Measurements from ENCODE around the gene AKT3. TPM values are rescaled to one million over a fixed set of nuclear protein-coding genes. Genes with fewer than 3 reads are reported as not detected.

The AKT3 gene
- total and polyA plus RNA-seq, 2 of the 8 experiments (the other 6 are each of a cell fraction or from before 2014, with no cell fraction given) = 6.0 to 36.4 TPM

- ChIA-PET POLR2A (ENCODE audit: partially characterized antibody) (no interaction called here), CTCF (ENCODE audit: partially characterized antibody) (interaction anchor here (0.6 kb wide), 1 partner anchor 486 kb away, joined by 3 read pairs; no protein-coding TSS in a partner anchor)
- no peak overlapping the region for H2BK12ac ChIP-seq (ENCODE audit: low read depth, low read length)
- H3K4ac ChIP-seq (replicated peaks; ENCODE audit: insufficient read length, low read depth, low read length) = no peak overlapping the region
- no peak overlapping the region for H3K4me2 ChIP-seq (ENCODE audit: insufficient read depth in 1 of 2, low read depth in 2 of 2, low read length in 2 of 2)
- no peaks in the 10 kb centered on the region for H3K79me1 ChIP-seq (ENCODE audit: low read depth, low read length)
- H3K14ac ChIP-seq (ENCODE audit: insufficient read length) = no peak overlapping the region
- no peak overlapping the region for H3K18ac ChIP-seq (ENCODE audit: extremely low read depth, low read length)
- no peaks in the 10 kb centered on the region for H3K36me3 ChIP-seq (ENCODE audit: control insufficient read depth in 2 of 4, insufficient read depth in 4 of 4, low read length in 3 of 4)
- no peak overlapping the region for H3K23ac ChIP-seq (ENCODE audit: insufficient read length)
- no peaks in the 10 kb centered on the region for H3K23me2 ChIP-seq (ENCODE audit: low read depth, low read length)
- 10% methylated on average over 1 of the region's 1 CpG; no CpG with 5 or more reads in 1 of the 2 experiments for WGBS, 2 experiments (ENCODE audit: extremely low coverage in 1 of 2, insufficient coverage in 1 of 2, insufficient read length in 1 of 2, insufficient replicate concordance in 2 of 2, low coverage in 1 of 2, low lambda C conversion rate in 2 of 2, missing lambda C conversion rate in 1 of 2)
- H3K79me2 ChIP-seq (ENCODE audit: control insufficient read depth in 1 of 2, insufficient read depth in 2 of 2, low read length in 2 of 2) = no peaks in the 10 kb centered on the region
- no peak overlapping the region for H2BK5ac ChIP-seq (ENCODE audit: low read depth, low read length)
- H3K27ac ChIP-seq (ENCODE audit: low read depth, low read length) = no peak overlapping the region
- H3K9ac ChIP-seq (replicated peaks in 1 of 4; ENCODE audit: extremely low read depth in 1 of 4, low read depth in 3 of 4, low read length in 3 of 4) = no peak overlapping the region
- H3K4me3 ChIP-seq (ENCODE audit: extremely low read depth in 1 of 4, insufficient read depth in 2 of 4, low read depth in 3 of 4, low read length in 4 of 4) = no peak overlapping the region
- H4K20me1 ChIP-seq (replicated peaks in 1 of 2; ENCODE audit: control insufficient read depth in 1 of 2, insufficient read depth in 2 of 2, low read length in 2 of 2) = no peaks in the 10 kb centered on the region
- H4K8ac ChIP-seq (ENCODE audit: extremely low read depth, insufficient read depth, low read length) = no peak overlapping the region
- no peaks in the 10 kb centered on the region for H3K9me3 ChIP-seq (ENCODE audit: insufficient read depth in 2 of 2, low read depth in 1 of 2, low read length in 1 of 2)
- no peak overlapping the region for H2AFZ ChIP-seq (ENCODE audit: low read length)
- H2AK5ac ChIP-seq (ENCODE audit: low read depth, low read length) = no peak overlapping the region
- H3K4me1 ChIP-seq (replicated peaks in 1 of 4; ENCODE audit: control insufficient read depth in 3 of 4, insufficient read depth in 4 of 4, low read length in 3 of 4) = no peaks in the 10 kb centered on the region
- DNase-seq (ENCODE audit: low read depth in 1 of 2, low spot score in 2 of 2) = no peak
- H2BK20ac ChIP-seq (ENCODE audit: low read length) = no peak overlapping the region
- no peak overlapping the region for H2BK120ac ChIP-seq (replicated peaks; ENCODE audit: low read depth, low read length)
- no peak overlapping the region for H4K5ac ChIP-seq (ENCODE audit: insufficient read length, low read depth, low read length)
- no peak overlapping the region for H2BK15ac ChIP-seq (ENCODE audit: low read length)
- no peak overlapping the region for H3K56ac ChIP-seq (replicated peaks; ENCODE audit: insufficient read length, low read depth, low read length)
- H4K91ac ChIP-seq (replicated peaks; ENCODE audit: insufficient read length, low read length) = no peak overlapping the region
- no peaks in the 10 kb centered on the region for H3K27me3 ChIP-seq (replicated peaks in 1 of 4; ENCODE audit: control insufficient read depth in 3 of 4, extremely low read depth in 1 of 4, insufficient read depth in 3 of 4, low read length in 3 of 4)
- FAIRE-seq = no peak
- TF ChIP-seq SIX5 (IDR thresholded peaks at IDR 0.05; ENCODE audit: low read depth, low read length) = no peak
- TF ChIP-seq POLR2AphosphoS5 (IDR thresholded peaks at IDR 0.05; ENCODE audit: low read depth, low read length) = no peak
- no peak for TF ChIP-seq PHF8 (conservative IDR thresholded peaks at IDR 0.05; ENCODE audit: low read depth, low read length)
- no peak for TF ChIP-seq NANOG (IDR thresholded peaks at IDR 0.05; ENCODE audit: insufficient read depth, low read depth, low read length, poor library complexity, severe bottlenecking)
- TF ChIP-seq BACH1 (IDR thresholded peaks at IDR 0.05; ENCODE audit: low read length) = no peak
- TF ChIP-seq CHD2 (IDR thresholded peaks at IDR 0.05; ENCODE audit: low read length) = no peak
- TF ChIP-seq CHD1 (IDR thresholded peaks at IDR 0.05; ENCODE audit: low read depth, low read length) = no peak
- no peak for TF ChIP-seq MAFK (IDR thresholded peaks at IDR 0.05; ENCODE audit: low read depth, low read length)
- TF ChIP-seq SP4 (IDR thresholded peaks at IDR 0.05; ENCODE audit: low read length) = no peak
- no peak for TF ChIP-seq ZNF274 (IDR thresholded peaks at IDR 0.05; ENCODE audit: borderline replicate concordance, extremely low read depth, low read length)
- no peak for TF ChIP-seq SIN3A (conservative IDR thresholded peaks at IDR 0.05 in 1 of 2, IDR thresholded peaks at IDR 0.05 in 1 of 2; ENCODE audit: low read depth in 1 of 2, low read length in 2 of 2)
- no peak for TF ChIP-seq RAD21 (IDR thresholded peaks at IDR 0.05 in 1 of 2, conservative IDR thresholded peaks at IDR 0.05 in 1 of 2; ENCODE audit: low read depth in 2 of 2, low read length in 2 of 2)
- no peak for TF ChIP-seq CTBP2 (IDR thresholded peaks at IDR 0.05; ENCODE audit: borderline replicate concordance, insufficient read depth, insufficient read length, low read length)
- no peak for TF ChIP-seq ATF3 (IDR thresholded peaks at IDR 0.05; ENCODE audit: insufficient read depth, low read depth, low read length)
These were observed 303.6 kb downstream of the AKT3 start for GRCh38 chr1:243546457-243546856.

Data from H1 (cell line).